GM12875 (cell line): Measurements from ENCODE around the gene MRPS12.
A peak's percentile ranks its signal among the peaks of the same experiment; 100 is the strongest.
"Not testable (repeated sequence)": the region's sequence is repeated elsewhere in the genome, so short reads cannot be mapped to it uniquely, and the experiment has no call there.

ENCODE experiments used
- H3K4me3 ChIP-seq: one replicate; pipeline ENCODE4 v1.5.1; 2011; ENCODE audit warnings: low read depth, low read length, control low read depth
- CTCF ChIP-seq: IDR thresholded peaks from 2 replicates; pipeline ENCODE4 v1.5.1; 2011; ENCODE audit warnings: low read depth, mild to moderate bottlenecking, control low read depth, inconsistent platforms, low read length, moderate library complexity, borderline replicate concordance; ENCODE audit not compliant: insufficient read depth

The MRPS12 gene

GRCh38 chr19:38951187-38951586, 20.4 kb downstream of the MRPS12 start:
- H3K4me3 ChIP-seq, result no peak overlapping the region
- no peak for TF ChIP-seq CTCF

- no peak overlapping the region for H3K4me3 ChIP-seq
- peak; percentile 43; the same call in 1 of the 2 replicates for TF ChIP-seq CTCF
Observed at GRCh38 chr19:38952395-38953165, 21.8 kb downstream of the MRPS12 start.

GRCh38 chr19:38953677-38954076, 22.9 kb downstream of the MRPS12 start:
- no peak overlapping the region for H3K4me3 ChIP-seq
- no peak for TF ChIP-seq CTCF

- H3K4me3 ChIP-seq, result no peak overlapping the region
- TF ChIP-seq CTCF, result no peak
Observed at GRCh38 chr19:38956264-38956663, 25.5 kb downstream of the MRPS12 start.

- H3K4me3 ChIP-seq, result no peak overlapping the region
- TF ChIP-seq CTCF, result no peak
Observed at GRCh38 chr19:38958301-38958700, 27.6 kb downstream of the MRPS12 start.

- no peak overlapping the region for H3K4me3 ChIP-seq
- TF ChIP-seq CTCF, result no peak
Observed at GRCh38 chr19:38959618-38960017, 28.9 kb downstream of the MRPS12 start.

GRCh38 chr19:38964738-38965137, 34.0 kb downstream of the MRPS12 start:
- no peak overlapping the region for H3K4me3 ChIP-seq
- TF ChIP-seq CTCF, result no peak

- H3K4me3 ChIP-seq, result not testable (repeated sequence)
Observed at GRCh38 chr19:38966149-38966548, 35.4 kb downstream of the MRPS12 start.
